H9 (cell line): ENCODE measurements around the gene FAM227B. TPM values are rescaled to one million over a fixed set of nuclear protein-coding genes. Genes with fewer than 3 reads are reported as not detected.

Experiments used
- DNase-seq: peaks from one replicate; pipeline ENCODE4 v3.0.0-alpha.2; 2017
- H2AFZ ChIP-seq: one replicate; pipeline ENCODE4 v1.6.1; 2013; ENCODE audit warnings: mild to moderate bottlenecking, low read length, control low read depth, moderate library complexity
- H2AK5ac ChIP-seq: 2 replicates; pipeline ENCODE4 v1.6.1; 2013; ENCODE audit warnings: low read length, control low read depth, mixed read lengths; ENCODE audit not compliant: insufficient read length
- H2BK120ac ChIP-seq: one replicate; pipeline ENCODE4 v1.6.1; 2013; ENCODE audit warnings: low read depth, mild to moderate bottlenecking, low read length, control low read depth, inconsistent platforms; ENCODE audit not compliant: poor library complexity, severe bottlenecking
- H2BK12ac ChIP-seq: 2 replicates; pipeline ENCODE4 v1.6.1; 2013; ENCODE audit warnings: low read length, control low read depth, mixed read lengths, low read depth; ENCODE audit not compliant: insufficient read length
- H2BK15ac ChIP-seq: 2 replicates; pipeline ENCODE4 v1.6.1; 2013; ENCODE audit warnings: low read depth, low read length, control low read depth
- H2BK20ac ChIP-seq: one replicate; pipeline ENCODE4 v1.6.1; 2013; ENCODE audit warnings: low read depth, mild to moderate bottlenecking, low read length, control low read depth, inconsistent platforms; ENCODE audit not compliant: poor library complexity, severe bottlenecking
- H2BK5ac ChIP-seq: 2 replicates; pipeline ENCODE4 v1.6.1; 2013; ENCODE audit warnings: low read length, control low read depth, mixed read lengths; ENCODE audit not compliant: insufficient read length
- H3K14ac ChIP-seq: 2 replicates; pipeline ENCODE4 v1.6.1; 2013; ENCODE audit warnings: low read length, control low read depth; ENCODE audit not compliant: insufficient read depth
- H3K18ac ChIP-seq: 2 replicates; pipeline ENCODE4 v1.6.1; 2013; ENCODE audit warnings: low read depth, mild to moderate bottlenecking, mixed read lengths, low read length, control low read depth; ENCODE audit not compliant: insufficient read length
- H3K23ac ChIP-seq: 2 replicates; pipeline ENCODE4 v1.6.1; 2013; ENCODE audit warnings: low read length, control low read depth, mixed read lengths, low read depth; ENCODE audit not compliant: insufficient read length
- H3K23me2 ChIP-seq: 2 replicates; pipeline ENCODE4 v1.6.1; 2013; ENCODE audit warnings: low read depth, mild to moderate bottlenecking, mixed read lengths, low read length, control low read depth; ENCODE audit not compliant: insufficient read length, poor library complexity, severe bottlenecking
- H3K27ac ChIP-seq: 2 replicates; pipeline ENCODE4 v1.5.1; 2013; ENCODE audit warnings: low read length, control low read depth, mixed read lengths, low read depth; ENCODE audit not compliant: insufficient read length
- H3K27me3 ChIP-seq: 2 replicates; pipeline ENCODE4 v1.6.1; 2013; ENCODE audit warnings: low read length, control low read depth, inconsistent platforms; ENCODE audit not compliant: insufficient read depth
- H3K4ac ChIP-seq: 2 replicates; pipeline ENCODE4 v1.6.1; 2013; ENCODE audit warnings: low read depth, mild to moderate bottlenecking, control low read depth, inconsistent platforms, low read length, moderate library complexity
- H3K4me1 ChIP-seq: 2 replicates; pipeline ENCODE4 v1.6.1; 2013; ENCODE audit warnings: low read length, control low read depth, inconsistent platforms; ENCODE audit not compliant: insufficient read depth
- H3K4me2 ChIP-seq: 2 replicates; pipeline ENCODE4 v1.6.1; 2013; ENCODE audit warnings: low read length, control low read depth, mixed read lengths; ENCODE audit not compliant: insufficient read length, insufficient read depth
- H3K56ac ChIP-seq: 2 replicates; pipeline ENCODE4 v1.6.1; 2013; ENCODE audit warnings: low read depth, mild to moderate bottlenecking, mixed read lengths, low read length, control low read depth; ENCODE audit not compliant: insufficient read length
- H3K79me1 ChIP-seq: 2 replicates; pipeline ENCODE4 v1.6.1; 2013; ENCODE audit warnings: low read depth, mild to moderate bottlenecking, moderate library complexity, low read length, control low read depth, inconsistent platforms; ENCODE audit not compliant: insufficient read depth, poor library complexity, severe bottlenecking
- H3K79me2 ChIP-seq: 2 replicates; pipeline ENCODE4 v1.6.1; 2013; ENCODE audit warnings: low read length, control low read depth, inconsistent platforms; ENCODE audit not compliant: insufficient read depth
- H3K9ac ChIP-seq: 2 replicates; pipeline ENCODE4 v1.6.1; 2013; ENCODE audit warnings: low read length, control low read depth, mixed read lengths; ENCODE audit not compliant: insufficient read length; ENCODE audit errors: extremely low read depth
- H3K9me3 ChIP-seq: one replicate; pipeline ENCODE4 v1.6.1; 2013; ENCODE audit warnings: low read depth, low read length, inconsistent platforms; ENCODE audit not compliant: control insufficient read depth
- H3T11ph ChIP-seq: one replicate; pipeline ENCODE4 v1.6.1; 2013; ENCODE audit warnings: mild to moderate bottlenecking, low read length, control low read depth, inconsistent platforms
- H4K20me1 ChIP-seq: one replicate; pipeline ENCODE4 v1.6.1; 2013; ENCODE audit not compliant: control insufficient read depth, insufficient read length, insufficient read depth
- H4K5ac ChIP-seq: 2 replicates; pipeline ENCODE4 v1.6.1; 2013; ENCODE audit warnings: low read depth, mild to moderate bottlenecking, mixed read lengths, low read length, control low read depth; ENCODE audit not compliant: insufficient read length
- H4K8ac ChIP-seq: replicated peaks from 2 replicates; pipeline ENCODE4 v1.6.1; 2013; ENCODE audit warnings: low read length, control low read depth, mixed read lengths, low read depth; ENCODE audit not compliant: insufficient read length
- H4K91ac ChIP-seq: 2 replicates; pipeline ENCODE4 v1.6.1; 2013; ENCODE audit warnings: low read depth, mild to moderate bottlenecking, moderate library complexity, mixed read lengths, low read length, control low read depth; ENCODE audit not compliant: insufficient read length
- H3K27ac Mint-ChIP-seq, 3 experiments: 2 replicates in 2 of 3; 3 replicates in 1 of 3; pipeline ENCODE4 v1.8.0; 2020 to 2021; ENCODE audit warnings: mixed read lengths in 3 of 3, mild to moderate bottlenecking in 1 of 3, moderate library complexity in 1 of 3
- H3K27me3 Mint-ChIP-seq: 2 replicates; pipeline ENCODE4 v1.8.0; 2021; ENCODE audit warnings: low read depth, mild to moderate bottlenecking, moderate library complexity, mixed read lengths
- H3K36me3 Mint-ChIP-seq, 3 experiments: 2 replicates in 2 of 3; 3 replicates in 1 of 3; pipeline ENCODE4 v1.8.0; 2020 to 2021; ENCODE audit warnings: low read depth in 3 of 3, mixed read lengths in 3 of 3; ENCODE audit not compliant: insufficient read depth in 1 of 3
- H3K4me1 Mint-ChIP-seq, 2 experiments: 2 replicates each; pipeline ENCODE4 v1.8.0; 2020; ENCODE audit warnings: mixed read lengths in 2 of 2
- H3K4me3 Mint-ChIP-seq, 2 experiments: 2 replicates in 1 of 2; 3 replicates in 1 of 2; pipeline ENCODE4 v1.8.0; 2020 to 2021; ENCODE audit warnings: mild to moderate bottlenecking in 2 of 2, mixed read lengths in 2 of 2, moderate library complexity in 1 of 2
- H3K9me3 Mint-ChIP-seq, 2 experiments: 2 replicates in 1 of 2; 3 replicates in 1 of 2; pipeline ENCODE4 v1.8.0; 2020; ENCODE audit warnings: mild to moderate bottlenecking in 2 of 2, mixed read lengths in 2 of 2, moderate library complexity in 1 of 2
- WGBS: extraction: QIAGEN DNeasy Blood & Tissue Kit; methylation state at CpG from one replicate; pipeline ENCODE4 v1.1.7; 2013; ENCODE audit warnings: missing lambda C conversion rate, low lambda C conversion rate, mixed read lengths; ENCODE audit not compliant: insufficient read length; ENCODE audit errors: extremely low coverage; 5-methylcytosine and 5-hydroxymethylcytosine counted together
- total RNA-seq: library from RNA; stranded (reverse); gene quantifications from 2 replicates; pipeline ENCODE4 v1.2.1, GENCODE V29; 2021
- TF ChIP-seq, protein P1 (sequence below): fragments of 200-600 bp; sonication (generic); conservative IDR thresholded peaks from 3 replicates; pipeline ENCODE4 v1.8.0; 2021; ENCODE audit warnings: antibody characterized with exemption, mild to moderate bottlenecking

FAM227B gene
- total RNA-seq, 1 experiment from 2014 or later, result 5.5 TPM

GRCh38 chr15:49664716-49665115 is 44.1 kb upstream of the FAM227B start:
- no peaks in the 10 kb centered on the region for H3K36me3 Mint-ChIP-seq
- Histone ChIP-seq H3K9ac (no peak overlapping the region), H3K4ac (no peak overlapping the region), H3K23me2 (no peaks in the 10 kb centered on the region), H3T11ph (no peak overlapping the region), H2AFZ (no peak overlapping the region), H3K9me3 (no peaks in the 10 kb centered on the region), H3K18ac (no peak overlapping the region), H4K91ac (no peak overlapping the region), H3K4me1 (no peaks in the 10 kb centered on the region), H3K79me1 (no peaks in the 10 kb centered on the region), H3K27ac (no peak overlapping the region), H2AK5ac (no peak overlapping the region), H2BK15ac (no peak overlapping the region), H4K5ac (no peak overlapping the region), H3K56ac (no peak overlapping the region), H2BK20ac (no peak overlapping the region), H4K8ac (no peak overlapping the region), H3K23ac (no peak overlapping the region), H3K14ac (no peak overlapping the region), H2BK12ac (no peak overlapping the region), H3K79me2 (no peaks in the 10 kb centered on the region), H3K27me3 (no peaks in the 10 kb centered on the region), H3K4me2 (no peak overlapping the region), H2BK120ac (no peak overlapping the region), H2BK5ac (no peak overlapping the region), H4K20me1 (no peaks in the 10 kb centered on the region)
- no peaks in the 10 kb centered on the region for H3K9me3 Mint-ChIP-seq
- H3K27ac Mint-ChIP-seq, result no peak overlapping the region
- no CpG with 5 or more reads among the region's 1 CpG for WGBS
- peaks cover 4 to 7% of the 10 kb centered on the region in 2 experiments for H3K4me1 Mint-ChIP-seq
- H3K4me3 Mint-ChIP-seq, result no peak overlapping the region
- TF ChIP-seq, protein P1, sequence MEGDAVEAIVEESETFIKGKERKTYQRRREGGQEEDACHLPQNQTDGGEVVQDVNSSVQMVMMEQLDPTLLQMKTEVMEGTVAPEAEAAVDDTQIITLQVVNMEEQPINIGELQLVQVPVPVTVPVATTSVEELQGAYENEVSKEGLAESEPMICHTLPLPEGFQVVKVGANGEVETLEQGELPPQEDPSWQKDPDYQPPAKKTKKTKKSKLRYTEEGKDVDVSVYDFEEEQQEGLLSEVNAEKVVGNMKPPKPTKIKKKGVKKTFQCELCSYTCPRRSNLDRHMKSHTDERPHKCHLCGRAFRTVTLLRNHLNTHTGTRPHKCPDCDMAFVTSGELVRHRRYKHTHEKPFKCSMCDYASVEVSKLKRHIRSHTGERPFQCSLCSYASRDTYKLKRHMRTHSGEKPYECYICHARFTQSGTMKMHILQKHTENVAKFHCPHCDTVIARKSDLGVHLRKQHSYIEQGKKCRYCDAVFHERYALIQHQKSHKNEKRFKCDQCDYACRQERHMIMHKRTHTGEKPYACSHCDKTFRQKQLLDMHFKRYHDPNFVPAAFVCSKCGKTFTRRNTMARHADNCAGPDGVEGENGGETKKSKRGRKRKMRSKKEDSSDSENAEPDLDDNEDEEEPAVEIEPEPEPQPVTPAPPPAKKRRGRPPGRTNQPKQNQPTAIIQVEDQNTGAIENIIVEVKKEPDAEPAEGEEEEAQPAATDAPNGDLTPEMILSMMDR, result no peak
- H3K27me3 Mint-ChIP-seq, result peaks cover 5% of the 10 kb centered on the region
- DNase-seq, result no peak
